Cardiac fibroblast (primary cell): ENCODE measurements around the gene REV3L.
A peak's percentile ranks its signal among the peaks of the same experiment; 100 is the strongest.

Experiments
- DNase-seq, 2 donors: peaks; one replicate each; pipeline versions ENCODE4 v3.0.0 to v3.0.0-alpha.2; 2010; ENCODE audit warnings: low read depth in 2 of 2
- H3K4me3 ChIP-seq, 2 donors: replicated peaks in 1 of 2; 1 replicate in 1 of 2; 2 replicates in 1 of 2; pipeline ENCODE4 v1.5.1; 2011; ENCODE audit warnings: low read depth in 2 of 2, low read length in 2 of 2, mild to moderate bottlenecking in 2 of 2, moderate library complexity in 1 of 2
- CTCF ChIP-seq: IDR thresholded peaks from one replicate; pipeline ENCODE4 v1.5.1; 2011; ENCODE audit warnings: low read depth, mild to moderate bottlenecking, low read length, inconsistent platforms

REV3L gene

GRCh38 chr6:111358454-111358853, 124.6 kb downstream of the REV3L start:
- DNase-seq: no peak
- no peak overlapping the region for H3K4me3 ChIP-seq
- TF ChIP-seq CTCF: no peak

- peak in 1 of 2 donors; percentile 21 for DNase-seq
- no peak for TF ChIP-seq CTCF
- H3K4me3 ChIP-seq: no peak overlapping the region
Observed at GRCh38 chr6:111357705-111358104, 125.3 kb downstream of the REV3L start.

GRCh38 chr6:111356551-111356950, 126.5 kb downstream of the REV3L start:
- DNase-seq: no peak
- no peak for TF ChIP-seq CTCF
- H3K4me3 ChIP-seq: no peak overlapping the region

GRCh38 chr6:111354758-111355555, 128.1 kb downstream of the REV3L start:
- TF ChIP-seq CTCF: no peak
- DNase-seq: no peak
- no peak overlapping the region for H3K4me3 ChIP-seq

- no peak for TF ChIP-seq CTCF
- DNase-seq: peak in 1 of 2 donors; percentile 17
- no peak overlapping the region for H3K4me3 ChIP-seq
Observed at GRCh38 chr6:111353912-111354462, 129.0 kb downstream of the REV3L start.

- H3K4me3 ChIP-seq: no peak overlapping the region
- no peak for DNase-seq
- TF ChIP-seq CTCF: no peak
Observed at GRCh38 chr6:111347589-111347988, 135.4 kb downstream of the REV3L start.

- no peak for TF ChIP-seq CTCF
- peak; percentile 39 to 52 for DNase-seq
- no peak overlapping the region for H3K4me3 ChIP-seq
Observed at GRCh38 chr6:111342913-111343312, 140.1 kb downstream of the REV3L start.
